Ovary (tissue), 9 donors: Measurements from ENCODE around the gene FITM1. TPM values are rescaled to one million over a fixed set of nuclear protein-coding genes. Genes with fewer than 3 reads are reported as not detected.

ENCODE experiments used
- DNase-seq, 5 donors: peaks; one replicate each; pipeline ENCODE4 v3.0.0-alpha.2; 2019 to 2020
- H3K27ac ChIP-seq, 2 donors: fragments of 200-600 bp; one replicate each; pipeline versions ENCODE4 v1.5.1 to v1.8.0; 2019 to 2022
- H3K27me3 ChIP-seq: fragments of 200-600 bp; one replicate; pipeline ENCODE4 v1.8.0; 2022
- H3K36me3 ChIP-seq: fragments of 200-600 bp; sonication (generic); one replicate; pipeline ENCODE4 v1.5.1; 2019
- H3K4me1 ChIP-seq: one replicate; pipeline ENCODE4 v1.8.1; 2013; ENCODE audit warnings: mild to moderate bottlenecking, moderate library complexity; ENCODE audit not compliant: insufficient read depth
- H3K4me3 ChIP-seq: fragments of 200-600 bp; sonication (generic); one replicate; pipeline ENCODE4 v1.5.1; 2017
- H3K9me3 ChIP-seq, 2 donors: fragments of 200-600 bp in 1 of 2; sonication (generic) in 1 of 2; one replicate each; pipeline versions ENCODE4 v1.5.1 to v1.8.1; 2013 to 2019; ENCODE audit warnings: mild to moderate bottlenecking in 1 of 2, moderate library complexity in 1 of 2
- CTCF ChIP-seq, 3 donors: fragments of 450-650 bp in 2 of 3; fragments of 200-600 bp in 1 of 3; IDR thresholded peaks; one replicate each; pipeline versions ENCODE4 v1.5.1 to v1.8.0; 2016 to 2022; ENCODE audit warnings: antibody characterized with exemption in 3 of 3, mild to moderate bottlenecking in 1 of 3
- EP300 ChIP-seq: sonication (generic); formaldehyde crosslinking; IDR thresholded peaks from one replicate; pipeline ENCODE4 v1.6.1; 2017; ENCODE audit warnings: antibody characterized with exemption
- POLR2A ChIP-seq: fragments of 450-650 bp; IDR thresholded peaks from one replicate; pipeline ENCODE4 v1.6.1; 2017; ENCODE audit warnings: antibody characterized with exemption, mild to moderate bottlenecking, moderate library complexity
- WGBS, 3 donors: extraction: QIAGEN DNeasy Blood & Tissue Kit in 1 of 3; methylation state at CpG; one replicate each; pipeline versions ENCODE4 v1.1.5 to v1.1.7; 2013 to 2017; 5-methylcytosine and 5-hydroxymethylcytosine counted together
- intact Hi-C, 4 donors: fragments of 100-400 bp; cut with DNase I; formaldehyde crosslinking; loops; one replicate each; pipeline versions ENCODE4 v1.11.0 to v1.15.1; 2022 to 2023
- polyA plus RNA-seq, 2 donors: library from polyadenylated mRNA; stranded (reverse); fragments of 200-250 nt in 1 of 2; fragments of 350-450 nt in 1 of 2; fragmentation: Illumina TruSeq in 1 of 2; extraction: RNeasy Lipid Tissue Mini Kit (QIAGEN cat#74804) in 1 of 2; gene quantifications; one replicate each; pipeline ENCODE4 v1.2.3, GENCODE V29; 2013 to 2014
- total RNA-seq, 7 donors: library from RNA; depleted of rRNA in 2 of 7; stranded (reverse); fragments of >200 nt in 2 of 7; fragmentation: NEBNext Ultra II Directional in 3 of 7; extraction: Animal tissue kit (Norgen Biotek cat#: 25700) in 3 of 7; gene quantifications; one replicate each; pipeline versions ENCODE4 v1.1.0 to v1.2.4, GENCODE V29; 2016 to 2023
- donor health status: DM: no; HTN: no; CAD: no; lungs with moderate emphysema.
- donor health status: DM: no; HTN: no; CAD: no.
- donor health status: Bipolar disorder and iron deficiency.
- donor health status: DM: yes; HTN: yes; CAD: no.
- donor health status: DM: no; HTN: no; CAD: no.
- donor health status: DM: yes; HTN: yes; CAD: no.

FITM1 gene
- total and polyA plus RNA-seq, 9 donors, result 0.57 to 1.2 (median 0.78) TPM; not detected in 3

- Histone ChIP-seq H3K4me3 (no peak overlapping the region), H3K27me3 (no peaks in the 10 kb centered on the region), H3K27ac (no peak overlapping the region), H3K4me1 (peaks cover 11% of the 10 kb centered on the region), H3K9me3 (no peaks in the 10 kb centered on the region), H3K36me3 (no peaks in the 10 kb centered on the region)
- intact Hi-C loops, result no loop called here
- TF ChIP-seq EP300 (no peak), POLR2A (no peak), CTCF (IDR thresholded peaks at IDR 0.05) (no peak)
- no peak for DNase-seq
- WGBS, 3 donors, result 72 to 78% (median 72%) methylated on average over 13 of the region's 13 CpGs
Measured at GRCh38 chr14:24138396-24139271, 8.2 kb downstream of the FITM1 start.

DNA sequence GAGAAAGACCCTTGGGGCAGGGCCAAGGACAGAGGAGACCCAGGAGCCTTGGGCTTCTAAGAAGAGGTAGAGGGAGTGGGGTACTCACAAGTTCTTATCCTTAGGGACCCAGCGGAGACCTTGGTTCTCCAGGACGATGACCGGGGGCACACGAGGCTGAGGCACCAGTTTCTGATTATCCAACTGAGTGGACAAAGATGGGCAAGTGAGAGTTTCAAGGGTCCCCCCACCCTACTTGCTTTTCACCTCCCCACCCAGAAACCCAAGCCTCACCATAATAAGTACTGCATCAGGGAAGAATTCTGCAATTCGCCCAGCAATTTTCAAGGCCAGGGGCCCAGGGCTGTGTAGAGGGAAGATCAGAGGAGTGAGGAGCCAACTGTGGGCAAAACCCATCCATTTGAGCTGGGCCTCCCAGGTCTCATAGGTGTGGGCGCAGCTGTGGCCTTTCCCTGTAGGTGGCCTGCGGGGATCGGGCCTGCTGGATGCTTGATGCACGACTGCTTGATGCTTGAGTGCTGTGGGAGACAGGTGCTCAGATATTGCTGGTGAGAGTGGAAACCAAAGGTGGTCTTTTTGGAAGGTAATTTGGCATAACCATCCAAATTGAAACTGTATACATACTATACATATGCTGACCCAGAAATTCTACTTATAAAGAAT, 8.9 kb downstream of the FITM1 start:
- peaks cover 11% of the 10 kb centered on the region for H3K4me1 ChIP-seq
- DNase-seq, result no peak
- H3K9me3 ChIP-seq, result no peaks in the 10 kb centered on the region
- intact Hi-C loops, result no loop called here
- WGBS, 3 donors, result 80 to 87% (median 81%) methylated on average over 9 of the region's 9 CpGs
- no peak overlapping the region for H3K4me3 ChIP-seq
- no peak for TF ChIP-seq CTCF (IDR thresholded peaks at IDR 0.05)
- TF ChIP-seq EP300, result no peak
- TF ChIP-seq POLR2A, result no peak
- no peaks in the 10 kb centered on the region for H3K27me3 ChIP-seq
- no peak overlapping the region for H3K27ac ChIP-seq
- no peaks in the 10 kb centered on the region for H3K36me3 ChIP-seq

DNA sequence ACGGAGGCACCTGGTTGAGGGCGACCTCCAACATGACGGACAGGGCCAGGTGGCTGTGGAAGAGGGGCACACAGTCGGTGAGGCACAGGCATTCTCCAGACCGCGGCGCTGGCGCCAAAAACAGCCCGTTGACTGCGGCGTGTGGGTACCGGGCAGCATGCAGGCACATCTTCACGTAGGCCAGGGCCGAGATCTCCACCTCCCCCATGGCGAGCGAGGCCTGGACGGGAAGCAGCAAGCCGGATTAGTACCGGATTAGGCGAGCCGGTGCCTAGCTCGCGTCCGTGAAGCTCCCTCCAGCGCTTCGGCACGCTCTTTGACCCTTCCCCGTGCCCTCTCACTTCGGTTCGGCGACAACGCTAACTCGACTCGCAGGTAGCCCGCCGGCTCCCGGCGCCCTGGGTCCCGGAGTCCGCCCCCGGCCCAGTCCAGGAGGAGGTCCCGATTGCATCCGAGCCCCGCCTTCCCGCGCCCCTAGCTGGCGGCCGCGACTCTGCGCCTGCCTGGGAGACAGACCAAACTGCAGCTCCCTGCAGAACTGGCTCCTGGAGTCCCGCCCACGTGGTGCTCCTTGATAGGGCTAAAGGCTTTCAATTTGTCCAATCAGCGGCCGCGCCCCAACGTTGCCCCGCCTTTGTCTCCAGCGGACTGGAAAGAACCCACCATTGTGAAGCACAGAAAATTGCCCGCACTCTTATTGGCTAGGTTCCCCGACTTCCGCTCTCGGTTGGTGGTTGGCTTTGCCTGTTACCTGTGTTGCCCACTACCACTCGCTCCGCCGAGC, 10.8 kb downstream of the FITM1 start, which contains the start of gene EMC9:
Gene EMC9 (minus strand): TSS at position 495 of the 784 bp plus-strand sequence. CDS start 287 bp downstream, at position 208.
- 0 to 1% (median 0%) methylated on average over 57 to 65 of the region's 65 CpGs for WGBS, 3 donors
- intact Hi-C loops, result loop anchor here in 2 of 4 donors (2.0 to 10.0 kb wide), 2 partner anchors 26 to 224 kb away; partner anchors contain the start of genes DCAF11 (in 1 of the 2), NFATC4 (in 1 of the 2) and NRL (in 1 of the 2)
- Histone ChIP-seq H3K9me3 (no peaks in the 10 kb centered on the region), H3K4me1 (peaks cover 17% of the 10 kb centered on the region), H3K36me3 (no peaks in the 10 kb centered on the region), H3K27me3 (no peaks in the 10 kb centered on the region), H3K4me3 (peak within 1 kb of the TSS; percentile 91), H3K27ac (peak within 1 kb of the TSS; percentile 63 to 86)
- TF ChIP-seq EP300 (no peak), POLR2A (peak; percentile 80), CTCF (IDR thresholded peaks at IDR 0.05) (peak; percentile 55 to 89 (median 87))
- peak; percentile 99 to 100 (median 100) for DNase-seq

GRCh38 chr14:24143511-24143910, 13.1 kb downstream of the FITM1 start:
- intact Hi-C loops, result loop anchor here in 1 of 4 donors (10.0 kb wide), 1 partner anchor 221 kb away; the partner anchor contains the start of gene NFATC4
- H3K27me3 ChIP-seq, result no peaks in the 10 kb centered on the region
- DNase-seq, result no peak
- WGBS, 3 donors, result 82 to 95% (median 84%) methylated on average over 2 of the region's 2 CpGs
- peaks cover 13% of the 10 kb centered on the region for H3K4me1 ChIP-seq
- no peaks in the 10 kb centered on the region for H3K36me3 ChIP-seq
- H3K9me3 ChIP-seq, result no peaks in the 10 kb centered on the region
- no peak overlapping the region for H3K27ac ChIP-seq
- H3K4me3 ChIP-seq, result no peak overlapping the region
- TF ChIP-seq EP300, result no peak
- TF ChIP-seq CTCF (IDR thresholded peaks at IDR 0.05), result no peak
- no peak for TF ChIP-seq POLR2A
